Neural progenitor cell (in vitro differentiated cells): ENCODE results near the gene POLR3G. TPM values are rescaled to one million over a fixed set of nuclear protein-coding genes. Genes with fewer than 3 reads are reported as not detected.
A peak's percentile ranks its signal among the peaks of the same experiment; 100 is the strongest.

Experiments used
- DNase-seq: peaks from one replicate; pipeline ENCODE4 v3.0.0-alpha.2; 2016; ENCODE audit warnings: low spot score
- H2AFZ ChIP-seq: fragments of 200-600 bp; sonication (generic); replicated peaks from 2 replicates; pipeline ENCODE4 v1.6.1; 2016; ENCODE audit warnings: antibody characterized with exemption
- H3F3A ChIP-seq: fragments of 200-600 bp; sonication (generic); 2 replicates; pipeline ENCODE4 v1.6.1; 2016; ENCODE audit warnings: antibody characterized with exemption, low read depth
- H3K27ac ChIP-seq: fragments of 200-600 bp; sonication (generic); 2 replicates; pipeline ENCODE4 v1.5.1; 2016; ENCODE audit warnings: mild to moderate bottlenecking
- H3K27me3 ChIP-seq: fragments of 200-600 bp; sonication (generic); 2 replicates; pipeline ENCODE4 v1.6.1; 2016; ENCODE audit warnings: mild to moderate bottlenecking, moderate library complexity
- H3K36me3 ChIP-seq: fragments of 200-600 bp; sonication (generic); 2 replicates; pipeline ENCODE4 v1.5.1; 2016
- H3K4me1 ChIP-seq: fragments of 200-600 bp; sonication (generic); 2 replicates; pipeline ENCODE4 v1.6.1; 2016; ENCODE audit warnings: mixed run types
- H3K4me2 ChIP-seq: fragments of 200-600 bp; sonication (generic); 2 replicates; pipeline ENCODE4 v1.6.1; 2016
- H3K4me3 ChIP-seq: fragments of 200-600 bp; sonication (generic); 2 replicates; pipeline ENCODE4 v1.5.1; 2016
- H3K79me2 ChIP-seq: fragments of 200-600 bp; sonication (generic); 2 replicates; pipeline ENCODE4 v1.6.1; 2016; ENCODE audit warnings: low read depth
- H3K9ac ChIP-seq: fragments of 200-600 bp; sonication (generic); 2 replicates; pipeline ENCODE4 v1.6.1; 2016
- H3K9me3 ChIP-seq: fragments of 200-600 bp; sonication (generic); 2 replicates; pipeline ENCODE4 v1.5.1; 2016; ENCODE audit warnings: low read depth
- H4K20me1 ChIP-seq: fragments of 200-600 bp; sonication (generic); 2 replicates; pipeline ENCODE4 v1.6.1; 2016; ENCODE audit warnings: low read depth
- H3K27ac Mint-ChIP-seq: 3 replicates; pipeline ENCODE4 v1.8.0; 2021; ENCODE audit warnings: mixed read lengths
- H3K27me3 Mint-ChIP-seq: 2 replicates; pipeline ENCODE4 v1.8.0; 2022; ENCODE audit warnings: low read depth, mild to moderate bottlenecking, inconsistent platforms, moderate library complexity, mixed read lengths; ENCODE audit not compliant: insufficient read depth
- H3K36me3 Mint-ChIP-seq: 3 replicates; pipeline ENCODE4 v1.8.0; 2021; ENCODE audit warnings: mixed read lengths
- H3K4me1 Mint-ChIP-seq: 3 replicates; pipeline ENCODE4 v1.8.0; 2021; ENCODE audit warnings: mixed read lengths
- H3K4me3 Mint-ChIP-seq: 3 replicates; pipeline ENCODE4 v1.8.0; 2021; ENCODE audit warnings: mild to moderate bottlenecking, moderate library complexity, mixed read lengths
- H3K9me3 Mint-ChIP-seq: 3 replicates; pipeline ENCODE4 v1.8.0; 2020; ENCODE audit warnings: mixed read lengths
- CTCF ChIP-seq: fragments of 200-600 bp; sonication (generic); IDR thresholded peaks from 2 replicates; pipeline ENCODE4 v1.5.1; 2017; ENCODE audit warnings: antibody characterized with exemption, mild to moderate bottlenecking
- EZH2 ChIP-seq: fragments of 200-600 bp; sonication (generic); IDR thresholded peaks from 2 replicates; pipeline ENCODE4 v1.6.1; 2017; ENCODE audit warnings: antibody characterized with exemption, mild to moderate bottlenecking, moderate library complexity
- EZH2phosphoT487 ChIP-seq: fragments of 200-600 bp; sonication (generic); IDR thresholded peaks from 2 replicates; pipeline ENCODE4 v1.6.1; 2017; ENCODE audit warnings: antibody characterized with exemption
- total RNA-seq: library from RNA; depleted of rRNA; stranded (reverse); fragments of >200 nt; gene quantifications from 2 replicates; pipeline ENCODE4 v1.2.3, GENCODE V29; 2015; ENCODE audit warnings: low replicate concordance

POLR3G gene
- total RNA-seq, 1 donor from 2014 or later, result 8.4 TPM

DNA sequence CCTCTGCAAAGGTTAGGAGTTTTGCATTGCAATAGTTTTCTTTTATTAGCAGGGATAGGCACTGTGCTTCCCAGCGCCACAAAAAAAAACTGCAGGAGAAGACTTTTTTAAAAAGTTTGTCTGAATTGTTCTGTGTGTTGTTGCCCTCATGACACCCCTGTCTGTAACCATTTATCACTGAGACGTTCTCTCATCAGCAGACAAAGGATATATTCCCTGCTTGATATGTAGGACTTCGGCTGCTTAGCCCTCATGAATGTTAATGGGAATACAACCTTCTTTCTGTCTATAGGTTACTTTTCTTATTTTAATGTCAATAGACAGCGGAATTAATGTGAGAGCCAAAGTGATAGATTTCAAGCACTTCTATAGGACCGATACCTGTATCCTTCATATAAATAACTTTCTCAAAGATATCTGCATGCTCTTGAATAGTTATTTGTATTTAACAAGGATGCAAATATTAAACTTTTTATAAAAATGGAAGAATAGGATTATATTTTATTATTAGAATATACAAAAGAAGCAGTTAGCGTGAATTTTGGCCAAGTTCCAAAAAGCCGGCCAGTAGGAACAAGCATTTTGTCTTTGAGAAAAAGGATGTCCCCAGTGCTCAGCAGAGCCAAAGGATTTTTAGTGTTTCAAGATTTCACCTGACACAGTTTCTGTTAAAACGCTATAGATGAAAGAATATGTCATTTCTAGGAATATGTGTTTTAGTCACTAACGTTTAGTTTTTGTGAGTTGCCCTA, 56.2 kb downstream of the POLR3G start:
- H3K9ac ChIP-seq, result no peak overlapping the region
- no peak overlapping the region for H3K27ac ChIP-seq
- peaks cover 4% of the 10 kb centered on the region for H3K4me1 ChIP-seq
- Mint-ChIP-seq H3K27me3 (no peaks in the 10 kb centered on the region), H3K4me3 (peak overlapping the region; percentile 97), H3K9me3 (no peaks in the 10 kb centered on the region), H3K36me3 (peaks cover 2% of the 10 kb centered on the region), H3K4me1 (peaks cover 42% of the 10 kb centered on the region), H3K27ac (no peak overlapping the region)
- no peaks in the 10 kb centered on the region for H3K9me3 ChIP-seq
- peaks cover 28% of the 10 kb centered on the region for H3K79me2 ChIP-seq
- H3K4me2 ChIP-seq, result peak overlapping the region; percentile 94
- peak overlapping the region; percentile 98 for H2AFZ ChIP-seq
- H3K36me3 ChIP-seq, result no peaks in the 10 kb centered on the region
- H3K27me3 ChIP-seq, result no peaks in the 10 kb centered on the region
- TF ChIP-seq EZH2phosphoT487 (no peak), CTCF (no peak), EZH2 (no peak)
- no peaks in the 10 kb centered on the region for H4K20me1 ChIP-seq
- H3K4me3 ChIP-seq, result peak overlapping the region; percentile 91
- H3F3A ChIP-seq, result peaks cover 3% of the 10 kb centered on the region
- DNase-seq, result no peak

DNA sequence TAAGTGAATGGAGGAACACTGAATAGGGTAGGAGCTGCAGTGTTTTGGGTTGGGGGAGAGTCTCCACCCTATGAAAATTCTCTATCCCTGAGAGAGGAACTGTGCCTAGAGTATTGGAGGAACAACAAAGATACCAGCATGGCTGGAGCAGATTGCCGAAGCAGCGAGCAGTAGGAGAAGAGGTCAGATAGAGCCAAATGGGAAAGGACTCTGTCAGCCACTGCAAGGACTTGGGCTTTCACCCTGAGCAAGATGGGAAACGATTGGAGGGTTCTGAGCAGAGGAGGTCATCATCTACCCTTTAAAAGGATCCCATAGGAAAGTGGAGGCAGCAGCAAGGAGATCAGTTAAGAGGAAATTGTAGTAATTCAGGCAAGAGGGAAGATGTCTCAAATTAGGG, 59.1 kb downstream of the POLR3G start:
- Mint-ChIP-seq H3K36me3 (no peaks in the 10 kb centered on the region), H3K27me3 (no peaks in the 10 kb centered on the region)

GRCh38 chr5:90534922-90535321, 60.3 kb downstream of the POLR3G start:
- Mint-ChIP-seq H3K4me3 (no peak overlapping the region), H3K4me1 (peaks cover 25% of the 10 kb centered on the region), H3K9me3 (peaks cover 5% of the 10 kb centered on the region), H3K27me3 (peaks cover 2% of the 10 kb centered on the region), H3K36me3 (no peaks in the 10 kb centered on the region), H3K27ac (no peak overlapping the region)
- H3K4me2 ChIP-seq, result no peak overlapping the region
- no peak overlapping the region for H3K9ac ChIP-seq
- H2AFZ ChIP-seq, result no peak overlapping the region
- no peaks in the 10 kb centered on the region for H3K79me2 ChIP-seq
- H3K9me3 ChIP-seq, result no peaks in the 10 kb centered on the region
- H3K4me1 ChIP-seq, result peaks cover 4% of the 10 kb centered on the region
- TF ChIP-seq EZH2 (no peak), CTCF (no peak), EZH2phosphoT487 (no peak)
- no peaks in the 10 kb centered on the region for H3K27me3 ChIP-seq
- H3F3A ChIP-seq, result peaks cover under 1% of the 10 kb centered on the region
- H3K4me3 ChIP-seq, result no peak overlapping the region
- no peak for DNase-seq
- no peaks in the 10 kb centered on the region for H3K36me3 ChIP-seq
- no peak overlapping the region for H3K27ac ChIP-seq
- no peaks in the 10 kb centered on the region for H4K20me1 ChIP-seq

More for the DNA sequence above, 59.1 kb downstream of the POLR3G start:
- DNase-seq, result no peak
- H3K4me1 ChIP-seq, result peaks cover 4% of the 10 kb centered on the region
- Mint-ChIP-seq H3K9me3 (peaks cover 2% of the 10 kb centered on the region), H3K4me3 (no peak overlapping the region), H3K27ac (no peak overlapping the region), H3K4me1 (peaks cover 25% of the 10 kb centered on the region)
- no peaks in the 10 kb centered on the region for H4K20me1 ChIP-seq
- peak overlapping the region; percentile 38 for H2AFZ ChIP-seq
- H3K79me2 ChIP-seq, result peaks cover 4% of the 10 kb centered on the region
- no peaks in the 10 kb centered on the region for H3K36me3 ChIP-seq
- no peak overlapping the region for H3K27ac ChIP-seq
- H3K4me3 ChIP-seq, result no peak overlapping the region
- no peak overlapping the region for H3K4me2 ChIP-seq
- no peaks in the 10 kb centered on the region for H3K27me3 ChIP-seq
- TF ChIP-seq EZH2, result no peak
- no peak for TF ChIP-seq EZH2phosphoT487
- TF ChIP-seq CTCF, result no peak
- H3K9ac ChIP-seq, result no peak overlapping the region
- peaks cover 3% of the 10 kb centered on the region for H3F3A ChIP-seq
- H3K9me3 ChIP-seq, result no peaks in the 10 kb centered on the region
